Neural crest cell (in vitro differentiated cells): ENCODE measurements around the gene CTNNA3. TPM values are rescaled to one million over a fixed set of nuclear protein-coding genes. Genes with fewer than 3 reads are reported as not detected.

Source experiments
- DNase-seq: peaks from one replicate; pipeline ENCODE4 v3.0.0; 2021; ENCODE audit warnings: low read depth, mixed read lengths, low spot score
- H3K27ac Mint-ChIP-seq: one replicate; pipeline ENCODE4 v1.8.0; 2021; ENCODE audit warnings: mild to moderate bottlenecking, mixed read lengths; ENCODE audit not compliant: unreplicated experiment
- H3K27me3 Mint-ChIP-seq: 2 replicates; pipeline ENCODE4 v1.8.0; 2021; ENCODE audit warnings: low read depth, mild to moderate bottlenecking, mixed read lengths
- H3K36me3 Mint-ChIP-seq: 2 replicates; pipeline ENCODE4 v1.8.0; 2021; ENCODE audit warnings: low read depth, mild to moderate bottlenecking, mixed read lengths
- H3K4me1 Mint-ChIP-seq: 2 replicates; pipeline ENCODE4 v1.8.0; 2021; ENCODE audit warnings: mixed read lengths
- H3K4me3 Mint-ChIP-seq: one replicate; pipeline ENCODE4 v1.8.0; 2021; ENCODE audit warnings: mild to moderate bottlenecking, mixed read lengths
- H3K9me3 Mint-ChIP-seq: 2 replicates; pipeline ENCODE4 v1.8.0; 2021; ENCODE audit warnings: mixed read lengths
- total RNA-seq: library from RNA; stranded (reverse); gene quantifications from 2 replicates; pipeline ENCODE4 v1.2.1, GENCODE V29; 2021
- TF ChIP-seq, protein P1 (sequence below): fragments of 200-600 bp; sonication (generic); conservative IDR thresholded peaks from 2 replicates; pipeline ENCODE4 v1.5.0; 2021; ENCODE audit warnings: antibody characterized with exemption, mild to moderate bottlenecking

The CTNNA3 gene
- total RNA-seq, 1 donor from 2014 or later = 4.7 TPM

DNA sequence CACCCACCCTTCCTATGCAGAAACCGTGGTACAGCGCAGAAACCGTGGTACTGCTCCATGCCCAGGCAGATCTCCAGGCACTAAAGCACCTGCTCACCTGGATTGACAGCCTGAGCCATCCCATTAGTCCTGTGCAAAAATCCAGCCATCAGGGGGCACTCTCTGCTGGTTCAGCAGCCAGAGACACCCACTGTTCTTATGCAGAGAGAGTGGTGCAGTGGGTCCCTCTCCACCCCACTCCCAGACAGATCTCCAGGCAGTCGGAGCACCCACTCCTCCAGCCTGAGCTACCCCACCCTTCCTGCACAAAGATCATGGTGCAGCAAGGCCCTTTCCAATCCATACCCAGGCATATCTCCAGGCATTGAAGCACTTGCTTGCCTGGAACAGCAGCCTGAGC, 219.8 kb downstream of the CTNNA3 start:
- no peak overlapping the region for H3K27ac Mint-ChIP-seq
- no peak overlapping the region for H3K4me3 Mint-ChIP-seq
- no peaks in the 10 kb centered on the region for H3K27me3 Mint-ChIP-seq
- peaks cover 5% of the 10 kb centered on the region for H3K36me3 Mint-ChIP-seq
- TF ChIP-seq, protein P1, sequence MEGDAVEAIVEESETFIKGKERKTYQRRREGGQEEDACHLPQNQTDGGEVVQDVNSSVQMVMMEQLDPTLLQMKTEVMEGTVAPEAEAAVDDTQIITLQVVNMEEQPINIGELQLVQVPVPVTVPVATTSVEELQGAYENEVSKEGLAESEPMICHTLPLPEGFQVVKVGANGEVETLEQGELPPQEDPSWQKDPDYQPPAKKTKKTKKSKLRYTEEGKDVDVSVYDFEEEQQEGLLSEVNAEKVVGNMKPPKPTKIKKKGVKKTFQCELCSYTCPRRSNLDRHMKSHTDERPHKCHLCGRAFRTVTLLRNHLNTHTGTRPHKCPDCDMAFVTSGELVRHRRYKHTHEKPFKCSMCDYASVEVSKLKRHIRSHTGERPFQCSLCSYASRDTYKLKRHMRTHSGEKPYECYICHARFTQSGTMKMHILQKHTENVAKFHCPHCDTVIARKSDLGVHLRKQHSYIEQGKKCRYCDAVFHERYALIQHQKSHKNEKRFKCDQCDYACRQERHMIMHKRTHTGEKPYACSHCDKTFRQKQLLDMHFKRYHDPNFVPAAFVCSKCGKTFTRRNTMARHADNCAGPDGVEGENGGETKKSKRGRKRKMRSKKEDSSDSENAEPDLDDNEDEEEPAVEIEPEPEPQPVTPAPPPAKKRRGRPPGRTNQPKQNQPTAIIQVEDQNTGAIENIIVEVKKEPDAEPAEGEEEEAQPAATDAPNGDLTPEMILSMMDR = no peak
- H3K4me1 Mint-ChIP-seq = no peaks in the 10 kb centered on the region
- peaks cover 22% of the 10 kb centered on the region for H3K9me3 Mint-ChIP-seq
- DNase-seq = no peak

DNA sequence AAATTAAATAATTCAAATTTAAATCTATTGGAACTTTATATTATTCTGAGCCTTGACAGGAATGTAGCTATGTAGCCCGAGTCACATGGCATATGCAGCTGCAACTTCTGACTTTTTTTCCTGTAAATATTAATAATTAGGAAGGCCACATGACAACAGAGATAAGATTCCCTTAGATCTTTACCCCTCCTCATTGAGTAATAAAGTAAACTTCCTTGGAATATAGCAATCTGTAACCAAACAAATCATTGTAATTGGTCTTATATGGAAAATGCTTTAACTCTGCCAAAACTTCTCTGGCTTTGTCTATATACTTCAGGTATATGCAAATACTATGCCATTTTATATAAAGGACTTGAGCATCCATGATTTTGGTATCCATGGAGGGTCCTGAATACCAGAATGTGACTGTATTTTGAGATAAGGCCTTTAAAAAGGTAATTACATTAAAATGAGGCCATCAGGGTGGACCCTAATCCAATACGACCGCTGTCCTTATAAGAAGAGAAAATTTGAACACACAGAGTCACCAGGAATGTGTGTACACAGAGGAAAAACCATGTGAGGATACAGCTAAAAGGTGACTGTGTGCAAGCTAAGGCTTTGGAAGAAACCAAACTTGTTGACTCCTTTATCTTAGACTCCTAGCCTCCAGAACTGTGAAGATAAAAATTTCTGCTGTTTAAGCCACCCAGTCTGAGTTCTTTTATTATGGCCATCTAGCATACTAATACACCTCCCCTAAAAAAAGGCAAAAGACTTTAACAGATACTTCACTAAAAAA, 222.0 kb downstream of the CTNNA3 start:
- TF ChIP-seq, protein P1 = no peak
- no peak overlapping the region for H3K27ac Mint-ChIP-seq
- H3K27me3 Mint-ChIP-seq = no peaks in the 10 kb centered on the region
- peaks cover 2% of the 10 kb centered on the region for H3K36me3 Mint-ChIP-seq
- no peaks in the 10 kb centered on the region for H3K4me1 Mint-ChIP-seq
- H3K9me3 Mint-ChIP-seq = peaks cover 13% of the 10 kb centered on the region
- no peak overlapping the region for H3K4me3 Mint-ChIP-seq
- no peak for DNase-seq

DNA sequence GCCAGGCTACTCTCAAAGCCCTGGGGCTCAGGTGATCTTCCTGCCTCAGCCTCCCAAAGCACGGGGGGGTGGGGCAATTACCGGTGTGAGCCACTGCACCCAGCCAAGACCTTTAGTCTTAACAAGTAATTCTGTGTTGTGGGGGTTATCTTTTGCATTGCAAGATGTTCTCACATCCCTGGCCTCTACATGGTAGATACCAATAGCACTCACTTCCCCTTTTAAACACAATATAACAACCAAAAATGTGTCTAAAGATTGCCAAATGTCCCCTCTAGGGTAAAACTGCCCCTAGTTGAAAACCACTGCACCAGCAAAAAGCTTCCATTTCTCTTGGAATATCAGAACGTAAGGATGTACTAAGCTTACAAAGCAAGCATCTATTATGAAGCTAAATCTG, 225.0 kb downstream of the CTNNA3 start:
- H3K27ac Mint-ChIP-seq = no peak overlapping the region
- no peak for DNase-seq
- no peaks in the 10 kb centered on the region for H3K27me3 Mint-ChIP-seq
- no peak overlapping the region for H3K4me3 Mint-ChIP-seq
- H3K9me3 Mint-ChIP-seq = peaks cover 3% of the 10 kb centered on the region
- TF ChIP-seq, protein P1 = no peak
- no peaks in the 10 kb centered on the region for H3K36me3 Mint-ChIP-seq
- no peaks in the 10 kb centered on the region for H3K4me1 Mint-ChIP-seq

DNA sequence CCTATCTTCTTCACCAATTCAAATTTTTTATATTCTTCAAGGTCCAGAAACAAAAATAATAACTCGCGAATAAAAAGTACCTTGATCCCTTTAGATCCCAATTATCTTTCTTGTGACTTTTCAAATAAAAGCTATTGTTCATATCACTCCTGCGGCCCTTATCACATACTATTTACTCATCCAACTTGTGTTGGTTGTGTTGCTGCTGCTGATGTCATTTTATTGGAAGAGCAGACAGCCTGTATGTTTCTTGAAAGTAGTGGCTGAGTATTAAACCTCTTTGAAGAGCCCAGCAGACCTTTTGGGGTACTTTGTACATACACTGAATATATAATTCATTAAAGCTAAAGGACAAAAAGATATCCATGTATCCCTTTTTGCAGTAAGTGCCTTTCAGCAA, 231.7 kb downstream of the CTNNA3 start:
- Mint-ChIP-seq H3K4me1 (no peaks in the 10 kb centered on the region), H3K27me3 (no peaks in the 10 kb centered on the region), H3K27ac (no peak overlapping the region), H3K4me3 (no peak overlapping the region), H3K9me3 (no peaks in the 10 kb centered on the region), H3K36me3 (no peaks in the 10 kb centered on the region)
- no peak for DNase-seq
- TF ChIP-seq, protein P1 = no peak

DNA sequence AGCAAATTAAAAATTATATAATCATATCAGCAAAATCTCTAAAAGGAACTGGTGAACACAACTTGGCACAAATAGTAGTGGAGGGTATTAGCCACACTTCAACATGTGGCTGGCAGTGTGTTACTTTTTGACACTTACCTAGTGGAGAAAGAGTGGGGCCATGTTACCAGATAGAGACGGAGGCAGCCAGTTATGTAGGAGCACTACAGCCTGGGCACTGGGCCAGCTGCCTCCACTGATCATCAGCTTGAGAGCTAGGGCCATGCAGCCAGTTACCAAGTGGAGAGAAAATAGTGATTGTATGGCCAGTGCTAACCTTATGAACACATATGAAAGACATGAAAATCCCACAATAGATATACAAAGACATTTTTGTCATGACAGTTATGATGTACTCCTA, 243.1 kb downstream of the CTNNA3 start:
- Mint-ChIP-seq H3K27ac (no peak overlapping the region), H3K4me1 (no peaks in the 10 kb centered on the region), H3K9me3 (peaks cover 7% of the 10 kb centered on the region), H3K4me3 (no peak overlapping the region), H3K36me3 (peaks cover 3% of the 10 kb centered on the region), H3K27me3 (no peaks in the 10 kb centered on the region)
- TF ChIP-seq, protein P1 = no peak
- no peak for DNase-seq
